GM06990 (cell line): Measurements from ENCODE around the gene APOE.
A peak's percentile ranks its signal among the peaks of the same experiment; 100 is the strongest.

ENCODE experiments used
- DNase-seq: peaks from one replicate; pipeline ENCODE4 v3.0.0-alpha.2; 2011; ENCODE audit not compliant: insufficient read length; ENCODE audit errors: extremely low read depth
- H3K27me3 ChIP-seq: replicated peaks from 2 replicates; pipeline ENCODE4 v1.6.0; 2011; ENCODE audit warnings: low read length; ENCODE audit not compliant: control insufficient read depth, insufficient read depth
- H3K36me3 ChIP-seq: 2 replicates; pipeline ENCODE4 v1.5.1; 2011; ENCODE audit warnings: low read length; ENCODE audit not compliant: control insufficient read depth, insufficient read depth
- H3K4me3 ChIP-seq: replicated peaks from 2 replicates; pipeline ENCODE4 v1.5.1; 2011; ENCODE audit warnings: low read depth, mild to moderate bottlenecking, control low read depth, low read length
- TF ChIP-seq, protein P1 (sequence below): IDR thresholded peaks from 2 replicates; pipeline ENCODE4 v1.5.1; 2011; ENCODE audit warnings: low read length, control low read depth, mild to moderate bottlenecking, inconsistent platforms; ENCODE audit not compliant: insufficient read depth, poor library complexity, severe bottlenecking

The APOE gene

DNA sequence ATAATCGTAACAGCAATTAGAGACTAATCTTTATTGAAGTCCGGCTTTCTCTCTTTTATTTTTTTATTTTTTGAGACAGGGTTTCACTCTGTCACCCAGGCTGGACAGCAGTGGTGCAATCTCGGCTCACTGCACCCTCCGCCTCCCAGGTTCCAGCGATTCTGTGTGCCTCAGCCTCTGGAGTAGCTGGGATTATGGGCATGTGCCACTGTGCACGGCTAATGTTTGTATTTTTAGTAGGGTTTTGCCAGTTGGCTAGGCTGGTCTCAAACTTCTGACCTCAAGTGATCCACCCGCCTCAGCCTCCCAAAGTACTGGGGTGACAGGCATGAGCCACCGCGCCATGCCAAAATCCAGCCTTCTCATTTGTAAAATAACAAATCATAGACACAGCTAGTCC, 44.0 kb downstream of the APOE start:
- H3K36me3 ChIP-seq, result no peaks in the 10 kb centered on the region
- no peak for DNase-seq
- TF ChIP-seq, protein P1, sequence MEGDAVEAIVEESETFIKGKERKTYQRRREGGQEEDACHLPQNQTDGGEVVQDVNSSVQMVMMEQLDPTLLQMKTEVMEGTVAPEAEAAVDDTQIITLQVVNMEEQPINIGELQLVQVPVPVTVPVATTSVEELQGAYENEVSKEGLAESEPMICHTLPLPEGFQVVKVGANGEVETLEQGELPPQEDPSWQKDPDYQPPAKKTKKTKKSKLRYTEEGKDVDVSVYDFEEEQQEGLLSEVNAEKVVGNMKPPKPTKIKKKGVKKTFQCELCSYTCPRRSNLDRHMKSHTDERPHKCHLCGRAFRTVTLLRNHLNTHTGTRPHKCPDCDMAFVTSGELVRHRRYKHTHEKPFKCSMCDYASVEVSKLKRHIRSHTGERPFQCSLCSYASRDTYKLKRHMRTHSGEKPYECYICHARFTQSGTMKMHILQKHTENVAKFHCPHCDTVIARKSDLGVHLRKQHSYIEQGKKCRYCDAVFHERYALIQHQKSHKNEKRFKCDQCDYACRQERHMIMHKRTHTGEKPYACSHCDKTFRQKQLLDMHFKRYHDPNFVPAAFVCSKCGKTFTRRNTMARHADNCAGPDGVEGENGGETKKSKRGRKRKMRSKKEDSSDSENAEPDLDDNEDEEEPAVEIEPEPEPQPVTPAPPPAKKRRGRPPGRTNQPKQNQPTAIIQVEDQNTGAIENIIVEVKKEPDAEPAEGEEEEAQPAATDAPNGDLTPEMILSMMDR, result no peak
- no peak overlapping the region for H3K4me3 ChIP-seq
- H3K27me3 ChIP-seq, result no peaks in the 10 kb centered on the region

DNA sequence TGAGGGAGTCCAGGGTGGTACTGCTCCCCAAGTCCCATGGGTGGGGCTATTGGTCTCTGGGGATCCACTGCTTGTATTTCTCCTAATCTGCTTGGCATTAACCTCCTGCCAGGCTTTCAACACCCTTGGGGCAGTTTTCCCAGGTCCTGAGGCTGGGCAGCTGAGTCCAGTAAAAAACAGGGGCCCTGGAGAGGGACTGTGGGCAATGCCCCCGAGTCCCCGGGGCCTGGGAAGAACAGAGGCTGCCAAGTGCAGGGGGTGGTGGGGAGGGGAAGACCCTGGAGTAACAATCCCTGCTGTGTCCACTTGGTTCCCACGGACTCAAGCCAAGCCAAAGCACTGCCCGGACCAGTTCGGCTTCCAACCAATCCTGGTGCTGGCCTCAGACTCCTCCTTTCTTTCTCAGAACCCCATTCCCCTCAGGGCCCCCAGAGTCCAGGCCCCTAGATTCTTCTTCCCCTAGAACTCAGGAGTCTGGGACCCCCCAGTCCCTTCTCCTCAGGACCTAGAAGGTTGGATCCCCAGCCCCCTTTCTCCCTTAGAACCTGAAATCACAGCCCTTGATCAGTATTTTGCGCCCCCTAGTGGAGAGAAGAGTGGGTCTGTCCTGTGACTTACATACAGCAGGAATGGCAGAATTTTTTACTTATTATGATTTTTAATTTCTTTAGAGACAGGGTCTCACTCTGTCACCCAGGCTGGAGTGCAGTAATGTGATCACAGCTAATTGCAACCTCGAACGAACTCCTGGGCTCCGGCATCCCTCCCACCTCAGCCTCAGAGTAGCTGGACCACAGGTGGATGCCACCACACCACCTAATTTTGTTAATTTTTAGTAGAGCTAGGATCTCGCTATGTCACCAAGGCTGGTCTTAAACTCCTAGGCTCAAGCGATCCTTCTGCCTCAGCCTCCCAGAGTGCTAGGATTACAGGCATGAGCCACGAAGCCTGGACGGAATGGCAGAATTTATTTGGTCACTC, 45.9 kb downstream of the APOE start:
- no peak for DNase-seq
- TF ChIP-seq, protein P1, result peak; percentile 82
- no peaks in the 10 kb centered on the region for H3K27me3 ChIP-seq
- no peaks in the 10 kb centered on the region for H3K36me3 ChIP-seq
- no peak overlapping the region for H3K4me3 ChIP-seq

DNA sequence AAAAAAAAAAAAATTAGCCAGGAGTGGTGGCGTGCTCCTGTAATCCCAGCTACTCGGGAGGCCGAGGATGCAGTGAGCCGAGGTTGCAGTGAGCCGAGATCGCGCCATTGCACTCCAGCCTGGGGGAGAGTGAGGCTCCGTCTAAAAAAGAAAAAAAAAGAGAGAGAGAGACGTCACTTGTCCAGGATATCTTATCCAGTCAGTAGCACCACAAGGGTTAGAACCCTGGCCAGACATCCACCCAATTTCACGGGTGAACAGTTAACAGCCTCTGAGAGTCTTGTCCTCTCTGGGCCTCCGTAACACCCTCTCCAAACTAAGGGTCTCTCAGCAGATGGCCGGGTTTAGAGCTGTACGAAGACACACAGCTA, 48.7 kb downstream of the APOE start:
- H3K27me3 ChIP-seq, result no peaks in the 10 kb centered on the region
- no peak for DNase-seq
- TF ChIP-seq, protein P1, result no peak
- H3K36me3 ChIP-seq, result no peaks in the 10 kb centered on the region
- H3K4me3 ChIP-seq, result peak overlapping the region; percentile 90

DNA sequence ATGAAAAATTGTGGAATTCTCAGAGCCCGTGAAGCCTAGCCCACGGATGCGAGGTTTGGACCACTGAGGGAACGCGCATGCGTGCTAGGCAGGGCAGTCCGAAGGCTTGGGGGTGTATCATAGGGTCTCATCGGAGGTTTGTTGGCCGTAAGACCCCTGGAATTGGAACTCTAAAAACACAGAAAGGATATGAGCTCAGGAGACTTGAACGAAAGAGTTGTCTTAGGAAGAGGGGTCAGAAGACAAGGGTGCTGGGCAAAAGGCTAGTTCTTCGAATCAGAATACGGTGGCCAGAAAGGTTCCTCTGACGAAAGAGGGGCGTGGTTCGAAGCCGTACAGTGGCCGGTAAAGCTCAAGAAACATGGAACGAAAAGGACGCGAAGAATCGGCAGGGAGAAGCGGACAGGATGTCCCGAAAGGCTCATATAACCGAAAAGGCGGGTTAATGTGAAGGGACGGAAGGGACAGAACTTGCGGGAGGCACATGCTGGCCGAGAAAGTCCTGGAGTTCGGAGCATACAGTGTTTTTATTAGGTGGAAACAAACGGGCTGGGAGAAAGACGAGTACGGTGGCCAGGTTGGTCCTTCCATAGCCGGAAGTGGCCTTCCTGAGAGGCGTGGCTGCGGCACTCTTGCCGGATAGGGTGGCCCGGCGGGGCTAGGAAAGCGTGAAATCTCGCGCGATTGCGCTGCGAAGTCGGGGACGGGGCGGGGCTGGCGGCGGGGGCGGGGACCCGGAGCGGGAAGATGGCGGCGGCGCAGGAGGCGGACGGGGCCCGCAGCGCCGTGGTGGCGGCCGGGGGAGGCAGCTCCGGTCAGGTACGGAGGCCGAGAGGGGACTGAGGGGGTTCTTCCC, 49.3 kb downstream of the APOE start, which contains the start of gene CLPTM1:
Gene CLPTM1, plus strand, starts transcription at position 732 of the 856 bp plus-strand sequence. Its CDS starts 16 bp downstream, at position 748.
- DNase-seq, result peak; percentile 94
- no peaks in the 10 kb centered on the region for H3K36me3 ChIP-seq
- TF ChIP-seq, protein P1, result no peak
- H3K27me3 ChIP-seq, result no peaks in the 10 kb centered on the region
- H3K4me3 ChIP-seq, result peak within 1 kb of the TSS; percentile 90

DNA sequence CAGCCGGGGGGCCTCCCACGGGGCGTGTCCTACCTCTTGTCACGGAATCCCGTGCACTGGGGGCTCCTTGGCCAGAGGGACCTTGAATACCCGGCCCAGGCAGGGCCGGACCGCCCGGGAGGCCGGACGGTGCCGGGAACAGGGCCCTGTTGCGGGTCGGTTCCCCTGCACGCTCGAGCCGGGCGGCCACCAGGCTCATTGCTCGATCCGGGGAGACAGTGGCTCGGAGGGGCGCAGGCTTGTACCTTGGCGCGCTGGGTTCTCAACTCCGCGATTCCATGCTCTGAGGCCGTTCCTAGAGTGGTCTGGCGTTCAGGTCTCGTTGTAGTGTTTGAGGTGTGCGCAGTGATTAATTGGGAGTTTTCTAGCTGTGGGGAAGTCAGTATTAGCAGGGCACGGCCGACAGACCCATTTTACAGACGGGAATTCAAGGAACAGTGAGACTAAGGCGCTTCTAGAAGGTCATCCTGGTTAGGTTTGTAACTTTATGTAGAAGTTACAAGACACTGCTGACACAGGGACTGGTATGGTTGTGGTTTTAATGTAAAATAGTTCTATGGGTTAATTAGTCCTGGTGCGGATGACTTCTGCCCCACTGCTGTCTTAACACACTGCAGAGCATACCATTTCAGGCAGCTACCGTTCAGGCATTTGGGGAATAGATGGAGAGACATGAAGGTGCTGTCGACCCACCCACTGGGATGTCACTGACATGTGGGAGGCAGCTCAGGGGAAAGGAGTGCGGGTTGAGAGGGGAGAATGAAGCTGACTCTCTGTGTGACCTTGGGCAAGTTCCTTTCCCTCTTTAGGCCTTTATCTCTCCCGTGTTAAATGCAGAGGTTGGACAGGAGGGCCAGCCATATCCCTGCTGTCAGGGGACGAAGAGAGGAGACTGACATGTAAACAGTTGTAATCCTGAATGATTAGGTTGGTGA, 50.2 kb downstream of the APOE start:
- TF ChIP-seq, protein P1, result no peak
- no peak for DNase-seq
- peak overlapping the region; percentile 90 for H3K4me3 ChIP-seq
- no peaks in the 10 kb centered on the region for H3K27me3 ChIP-seq
- H3K36me3 ChIP-seq, result no peaks in the 10 kb centered on the region
